GM23338 (cell line): ENCODE data around the gene ZNF609. TPM values are rescaled to one million over a fixed set of nuclear protein-coding genes. Genes with fewer than 3 reads are reported as not detected.
A peak's percentile ranks its signal among the peaks of the same experiment; 100 is the strongest.

Experiments used
- ATAC-seq: fragments of 200-7000 bp; cut with Tn5 transposase; 3 replicates; pipeline ENCODE4 v1.9.1; 2020
- DNase-seq: peaks from one replicate; pipeline ENCODE4 v3.0.0-alpha.2; 2015; ENCODE audit warnings: low spot score
- H2AFZ ChIP-seq: fragments of 200-600 bp; sonication (generic); 2 replicates; pipeline ENCODE4 v1.8.0; 2016; ENCODE audit warnings: antibody characterized with exemption, mild to moderate bottlenecking, moderate library complexity
- H3F3A ChIP-seq: fragments of 200-600 bp; sonication (generic); replicated peaks from 2 replicates; pipeline ENCODE4 v1.8.0; 2017; ENCODE audit warnings: antibody characterized with exemption, mixed run types, low read depth
- H3K27ac ChIP-seq: fragments of 200-600 bp; sonication (generic); 2 replicates; pipeline ENCODE4 v1.6.1; 2016; ENCODE audit warnings: low read depth
- H3K27me3 ChIP-seq: fragments of 200-600 bp; sonication (generic); 2 replicates; pipeline ENCODE4 v1.8.0; 2016; ENCODE audit warnings: mild to moderate bottlenecking, mixed run types, moderate library complexity; ENCODE audit not compliant: insufficient read depth
- H3K36me3 ChIP-seq: fragments of 200-600 bp; sonication (generic); 2 replicates; pipeline ENCODE4 v1.8.0; 2016; ENCODE audit warnings: mild to moderate bottlenecking; ENCODE audit not compliant: insufficient read depth
- H3K4me1 ChIP-seq: fragments of 200-600 bp; sonication (generic); 2 replicates; pipeline ENCODE4 v1.8.0; 2016; ENCODE audit warnings: mild to moderate bottlenecking, moderate library complexity; ENCODE audit not compliant: insufficient read depth
- H3K4me2 ChIP-seq: fragments of 200-600 bp; sonication (generic); 2 replicates; pipeline ENCODE4 v1.7.1; 2017; ENCODE audit warnings: mixed run types
- H3K4me3 ChIP-seq: fragments of 200-600 bp; sonication (generic); 2 replicates; pipeline ENCODE4 v1.6.1; 2016; ENCODE audit warnings: mixed run types
- H3K79me2 ChIP-seq: fragments of 200-600 bp; sonication (generic); replicated peaks from 2 replicates; pipeline ENCODE4 v1.8.0; 2017; ENCODE audit warnings: mild to moderate bottlenecking; ENCODE audit not compliant: insufficient read depth
- H3K9me2 ChIP-seq: fragments of 200-600 bp; sonication (generic); 2 replicates; pipeline ENCODE4 v1.8.0; 2017; ENCODE audit not compliant: insufficient read depth
- H4K20me1 ChIP-seq: fragments of 200-600 bp; sonication (generic); replicated peaks from 2 replicates; pipeline ENCODE4 v1.8.0; 2017; ENCODE audit warnings: mild to moderate bottlenecking; ENCODE audit not compliant: insufficient read depth
- H3K27ac Mint-ChIP-seq: 2 replicates; pipeline ENCODE4 v1.8.0; 2020; ENCODE audit warnings: inconsistent platforms, mild to moderate bottlenecking, moderate library complexity, mixed read lengths
- H3K27me3 Mint-ChIP-seq: 3 replicates; pipeline ENCODE4 v1.8.0; 2022; ENCODE audit warnings: low read depth, mild to moderate bottlenecking, moderate library complexity, mixed read lengths, inconsistent platforms; ENCODE audit not compliant: insufficient read depth, poor library complexity
- H3K36me3 Mint-ChIP-seq: 3 replicates; pipeline ENCODE4 v1.8.0; 2021; ENCODE audit warnings: low read depth, mild to moderate bottlenecking, inconsistent platforms, moderate library complexity, mixed read lengths
- H3K4me1 Mint-ChIP-seq: 3 replicates; pipeline ENCODE4 v1.8.0; 2020; ENCODE audit warnings: mild to moderate bottlenecking, inconsistent platforms, mixed read lengths
- H3K4me3 Mint-ChIP-seq: 3 replicates; pipeline ENCODE4 v1.8.0; 2021; ENCODE audit warnings: moderate library complexity, mild to moderate bottlenecking, inconsistent platforms, mixed read lengths
- H3K9me3 Mint-ChIP-seq: 3 replicates; pipeline ENCODE4 v1.8.0; 2020; ENCODE audit warnings: moderate library complexity, mild to moderate bottlenecking, inconsistent platforms, mixed read lengths
- CREB1 ChIP-seq: fragments of 250-450 bp; sonication (Bioruptor Pico); IDR thresholded peaks from 2 replicates; pipeline ENCODE4 v1.5.0; 2020; ENCODE audit warnings: low read depth, mild to moderate bottlenecking, moderate library complexity
- EZH2 ChIP-seq: fragments of 200-600 bp; sonication (generic); IDR thresholded peaks from one replicate; pipeline ENCODE4 v1.8.0; 2017; ENCODE audit warnings: antibody characterized with exemption, mild to moderate bottlenecking, low read depth; ENCODE audit not compliant: unreplicated experiment
- JUNB ChIP-seq: IDR thresholded peaks from one replicate; pipeline ENCODE4 v1.6.1; 2016; ENCODE audit warnings: antibody characterized with exemption; ENCODE audit not compliant: unreplicated experiment
- NANOG ChIP-seq: IDR thresholded peaks from 2 replicates; pipeline ENCODE4 v1.6.1; 2016; ENCODE audit warnings: antibody characterized with exemption, borderline replicate concordance
- POLR2AphosphoS5 ChIP-seq: IDR thresholded peaks from 2 replicates; pipeline ENCODE4 v1.6.1; 2016; ENCODE audit warnings: antibody characterized with exemption, low read depth
- STAT1 ChIP-seq: IDR thresholded peaks from one replicate; pipeline ENCODE4 v1.6.1; 2016; ENCODE audit warnings: antibody characterized with exemption; ENCODE audit not compliant: unreplicated experiment
- ZNF462 ChIP-seq: fragments of 250-450 bp; sonication (Bioruptor Pico); IDR thresholded peaks from 2 replicates; pipeline ENCODE4 v1.5.0; 2020; ENCODE audit warnings: mild to moderate bottlenecking, moderate library complexity
- polyA plus RNA-seq: library from polyadenylated mRNA; unstranded; fragments of >200 nt; fragmentation: Nextera tagmentation; extraction: Ambion mirVana; gene quantifications from 2 replicates; pipeline ENCODE4 v1.2.1, GENCODE V29; 2016
- total RNA-seq: library from RNA; depleted of rRNA; stranded (reverse); fragments of >200 nt; shearing (Covaris generic); gene quantifications from 2 replicates; pipeline ENCODE4 v1.2.3, GENCODE V29; 2014
- TF ChIP-seq, protein P1 (sequence below): IDR thresholded peaks from one replicate; pipeline ENCODE4 v1.6.1; 2018; ENCODE audit warnings: antibody characterized with exemption; ENCODE audit not compliant: unreplicated experiment

ZNF609 gene
- total and polyA plus RNA-seq, 2 experiments from 2014 or later, result 26.4 to 40.2 TPM

DNA sequence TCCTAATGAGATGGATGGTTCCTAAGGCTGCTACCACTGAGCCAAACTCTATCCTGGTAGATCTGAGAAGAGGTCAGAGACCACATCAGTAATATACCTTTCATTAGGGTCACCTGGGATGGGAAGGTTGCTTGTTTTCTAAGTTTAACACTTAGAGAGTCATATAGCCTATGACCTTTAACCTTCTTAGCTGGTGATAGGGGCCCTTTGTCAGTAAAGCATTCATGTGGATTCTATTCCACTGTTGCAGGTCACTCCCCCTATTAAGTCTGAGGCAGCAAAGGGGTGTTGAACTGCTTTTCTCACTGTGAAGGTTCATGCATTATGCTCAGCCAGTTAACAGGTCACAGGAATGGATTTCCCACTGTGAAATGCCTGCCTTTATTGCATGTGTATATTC lies 6.1 kb upstream of the ZNF609 start:
- no peaks in the 10 kb centered on the region for H3K27me3 ChIP-seq
- ATAC-seq (peak; percentile 66), DNase-seq (no peak)
- Mint-ChIP-seq H3K27ac (no peak overlapping the region), H3K9me3 (no peaks in the 10 kb centered on the region), H3K4me1 (peaks cover 25% of the 10 kb centered on the region), H3K36me3 (no peaks in the 10 kb centered on the region; the same call in 1 of the 3 replicates), H3K27me3 (no peaks in the 10 kb centered on the region), H3K4me3 (no peak overlapping the region)
- no peak overlapping the region for H3K27ac ChIP-seq
- no peaks in the 10 kb centered on the region for H3K9me2 ChIP-seq
- H3K4me3 ChIP-seq, result no peak overlapping the region
- no peak overlapping the region for H2AFZ ChIP-seq
- H3K4me1 ChIP-seq, result peaks cover 18% of the 10 kb centered on the region
- H3K36me3 ChIP-seq, result no peaks in the 10 kb centered on the region
- no peaks in the 10 kb centered on the region for H3K79me2 ChIP-seq
- no peak overlapping the region for H3K4me2 ChIP-seq
- TF ChIP-seq JUNB (no peak), STAT1 (no peak), EZH2 (no peak), NANOG (no peak), ZNF462 (CRISPR knock-in tag) (no peak), POLR2AphosphoS5 (no peak), CREB1 (CRISPR knock-in tag) (no peak)
- TF ChIP-seq, protein P1, sequence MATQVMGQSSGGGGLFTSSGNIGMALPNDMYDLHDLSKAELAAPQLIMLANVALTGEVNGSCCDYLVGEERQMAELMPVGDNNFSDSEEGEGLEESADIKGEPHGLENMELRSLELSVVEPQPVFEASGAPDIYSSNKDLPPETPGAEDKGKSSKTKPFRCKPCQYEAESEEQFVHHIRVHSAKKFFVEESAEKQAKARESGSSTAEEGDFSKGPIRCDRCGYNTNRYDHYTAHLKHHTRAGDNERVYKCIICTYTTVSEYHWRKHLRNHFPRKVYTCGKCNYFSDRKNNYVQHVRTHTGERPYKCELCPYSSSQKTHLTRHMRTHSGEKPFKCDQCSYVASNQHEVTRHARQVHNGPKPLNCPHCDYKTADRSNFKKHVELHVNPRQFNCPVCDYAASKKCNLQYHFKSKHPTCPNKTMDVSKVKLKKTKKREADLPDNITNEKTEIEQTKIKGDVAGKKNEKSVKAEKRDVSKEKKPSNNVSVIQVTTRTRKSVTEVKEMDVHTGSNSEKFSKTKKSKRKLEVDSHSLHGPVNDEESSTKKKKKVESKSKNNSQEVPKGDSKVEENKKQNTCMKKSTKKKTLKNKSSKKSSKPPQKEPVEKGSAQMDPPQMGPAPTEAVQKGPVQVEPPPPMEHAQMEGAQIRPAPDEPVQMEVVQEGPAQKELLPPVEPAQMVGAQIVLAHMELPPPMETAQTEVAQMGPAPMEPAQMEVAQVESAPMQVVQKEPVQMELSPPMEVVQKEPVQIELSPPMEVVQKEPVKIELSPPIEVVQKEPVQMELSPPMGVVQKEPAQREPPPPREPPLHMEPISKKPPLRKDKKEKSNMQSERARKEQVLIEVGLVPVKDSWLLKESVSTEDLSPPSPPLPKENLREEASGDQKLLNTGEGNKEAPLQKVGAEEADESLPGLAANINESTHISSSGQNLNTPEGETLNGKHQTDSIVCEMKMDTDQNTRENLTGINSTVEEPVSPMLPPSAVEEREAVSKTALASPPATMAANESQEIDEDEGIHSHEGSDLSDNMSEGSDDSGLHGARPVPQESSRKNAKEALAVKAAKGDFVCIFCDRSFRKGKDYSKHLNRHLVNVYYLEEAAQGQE, result no peak
- H4K20me1 ChIP-seq, result no peaks in the 10 kb centered on the region; the same call in 1 of the 2 replicates
- H3F3A ChIP-seq, result no peaks in the 10 kb centered on the region
